Renal pelvis (tissue), 4 donors: ENCODE measurements around the gene NISCH. TPM values are rescaled to one million over a fixed set of nuclear protein-coding genes. Genes with fewer than 3 reads are reported as not detected.

ENCODE experiments used
- DNase-seq: peaks from one replicate; pipeline ENCODE4 v3.0.0-alpha.2; 2013
- polyA plus RNA-seq, 3 donors: library from polyadenylated mRNA; unstranded; fragments of 120-200 nt; gene quantifications; one replicate each; pipeline ENCODE4 v1.2.1, GENCODE V29; 2013; ENCODE audit not compliant: insufficient read length in 3 of 3

The NISCH gene
- polyA plus RNA-seq, 3 donors = 112 to 148 (median 133) TPM

- DNase-seq = no peak
Observed at GRCh38 chr3:52463416-52463815, 8.0 kb downstream of the NISCH start.

- DNase-seq = no peak
Observed at GRCh38 chr3:52468336-52468735, 12.9 kb downstream of the NISCH start.

- no peak for DNase-seq
Observed at GRCh38 chr3:52469001-52469400, 13.6 kb downstream of the NISCH start.

- no peak for DNase-seq
Observed at GRCh38 chr3:52470920-52471319, 15.5 kb downstream of the NISCH start.

- DNase-seq = no peak
Observed at GRCh38 chr3:52471371-52472238, 16.2 kb downstream of the NISCH start.

- no peak for DNase-seq
Observed at GRCh38 chr3:52472239-52473000, 17.0 kb downstream of the NISCH start.

- no peak for DNase-seq
Observed at GRCh38 chr3:52473026-52473425, 17.6 kb downstream of the NISCH start.

GRCh38 chr3:52477076-52477795 is 21.8 kb downstream of the NISCH start:
- no peak for DNase-seq

GRCh38 chr3:52477796-52478095 is 22.3 kb downstream of the NISCH start:
- DNase-seq = no peak

GRCh38 chr3:52479037-52479876 is 23.9 kb downstream of the NISCH start:
- DNase-seq = no peak

GRCh38 chr3:52479877-52480575 is 24.6 kb downstream of the NISCH start:
- DNase-seq = no peak

GRCh38 chr3:52480768-52481715 is 25.6 kb downstream of the NISCH start:
- DNase-seq = no peak

- DNase-seq = no peak
Observed at GRCh38 chr3:52481819-52482521, 26.6 kb downstream of the NISCH start.

- no peak for DNase-seq
Observed at GRCh38 chr3:52483081-52483480, 27.7 kb downstream of the NISCH start.

GRCh38 chr3:52483577-52484381 is 28.4 kb downstream of the NISCH start:
- DNase-seq = no peak

- DNase-seq = no peak
Observed at GRCh38 chr3:52484680-52485461, 29.5 kb downstream of the NISCH start.

GRCh38 chr3:52487050-52487787 is 31.8 kb downstream of the NISCH start:
- no peak for DNase-seq
